Activated naive CD8-positive, alpha-beta T cell treated with anti-CD3 and anti-CD28 coated beads for 36 hours (primary cell): ENCODE measurements around the gene PPM1H. TPM values are rescaled to one million over a fixed set of nuclear protein-coding genes. Genes with fewer than 3 reads are reported as not detected.
A peak's percentile ranks its signal among the peaks of the same experiment; 100 is the strongest.

Experiments
- DNase-seq: peaks from one replicate; pipeline ENCODE4 v3.0.0; 2021
- H3K27ac Mint-ChIP-seq: one replicate; pipeline ENCODE4 v1.8.0; 2022; ENCODE audit warnings: mild to moderate bottlenecking, moderate library complexity, mixed read lengths
- H3K27me3 Mint-ChIP-seq: one replicate; pipeline ENCODE4 v1.8.0; 2022; ENCODE audit warnings: mild to moderate bottlenecking, mixed read lengths
- H3K36me3 Mint-ChIP-seq: one replicate; pipeline ENCODE4 v1.8.0; 2021; ENCODE audit warnings: mild to moderate bottlenecking, mixed read lengths
- H3K4me1 Mint-ChIP-seq: one replicate; pipeline ENCODE4 v1.8.0; 2021; ENCODE audit warnings: mixed read lengths
- H3K4me3 Mint-ChIP-seq: one replicate; pipeline ENCODE4 v1.8.0; 2022; ENCODE audit warnings: mild to moderate bottlenecking, moderate library complexity, mixed read lengths
- H3K9me3 Mint-ChIP-seq: one replicate; pipeline ENCODE4 v1.8.0; 2022; ENCODE audit warnings: mixed read lengths
- total RNA-seq, 2 experiments: library from RNA; stranded (reverse); gene quantifications; one replicate each; pipeline ENCODE4 v1.2.3, GENCODE V29; 2021

PPM1H gene
- total RNA-seq, 2 experiments from 2014 or later = 0.04 TPM; not detected in 1

- Mint-ChIP-seq H3K27me3 (peaks cover 3% of the 10 kb centered on the region), H3K36me3 (no peaks in the 10 kb centered on the region), H3K4me3 (no peak overlapping the region), H3K4me1 (peaks cover 3% of the 10 kb centered on the region), H3K27ac (no peak overlapping the region), H3K9me3 (no peaks in the 10 kb centered on the region)
- peak; percentile 45 for DNase-seq
Measured at GRCh38 chr12:62799126-62799736, 135.7 kb downstream of the PPM1H start.

GRCh38 chr12:62794218-62794583, 140.7 kb downstream of the PPM1H start:
- no peak overlapping the region for H3K4me3 Mint-ChIP-seq
- peaks cover 3% of the 10 kb centered on the region for H3K4me1 Mint-ChIP-seq
- no peak for DNase-seq
- no peaks in the 10 kb centered on the region for H3K36me3 Mint-ChIP-seq
- peaks cover 11% of the 10 kb centered on the region for H3K27me3 Mint-ChIP-seq
- no peaks in the 10 kb centered on the region for H3K9me3 Mint-ChIP-seq
- H3K27ac Mint-ChIP-seq = no peak overlapping the region

GRCh38 chr12:62793256-62794217, 141.4 kb downstream of the PPM1H start:
- H3K27me3 Mint-ChIP-seq = peaks cover 11% of the 10 kb centered on the region
- no peaks in the 10 kb centered on the region for H3K4me1 Mint-ChIP-seq
- DNase-seq = peak; percentile 62
- no peak overlapping the region for H3K4me3 Mint-ChIP-seq
- no peaks in the 10 kb centered on the region for H3K9me3 Mint-ChIP-seq
- H3K36me3 Mint-ChIP-seq = no peaks in the 10 kb centered on the region
- H3K27ac Mint-ChIP-seq = no peak overlapping the region

- Mint-ChIP-seq H3K27ac (no peak overlapping the region), H3K27me3 (peaks cover 11% of the 10 kb centered on the region)
Measured at GRCh38 chr12:62792236-62792870, 142.6 kb downstream of the PPM1H start.

GRCh38 chr12:62789851-62790250, 145.1 kb downstream of the PPM1H start:
- Mint-ChIP-seq H3K27ac (no peak overlapping the region), H3K4me3 (no peak overlapping the region), H3K36me3 (no peaks in the 10 kb centered on the region), H3K9me3 (no peaks in the 10 kb centered on the region), H3K4me1 (peaks cover 10% of the 10 kb centered on the region), H3K27me3 (peaks cover 14% of the 10 kb centered on the region)
- no peak for DNase-seq

More at GRCh38 chr12:62792236-62792870, 142.6 kb downstream of the PPM1H start:
- no peaks in the 10 kb centered on the region for H3K36me3 Mint-ChIP-seq
- no peaks in the 10 kb centered on the region for H3K9me3 Mint-ChIP-seq
- no peak overlapping the region for H3K4me3 Mint-ChIP-seq
- H3K4me1 Mint-ChIP-seq = no peaks in the 10 kb centered on the region
- DNase-seq = no peak

- no peak for DNase-seq
- Mint-ChIP-seq H3K36me3 (no peaks in the 10 kb centered on the region), H3K27me3 (peaks cover 11% of the 10 kb centered on the region), H3K4me1 (peaks cover 12% of the 10 kb centered on the region), H3K9me3 (no peaks in the 10 kb centered on the region), H3K27ac (no peak overlapping the region), H3K4me3 (no peak overlapping the region)
Measured at GRCh38 chr12:62787611-62788010, 147.3 kb downstream of the PPM1H start.

GRCh38 chr12:62787023-62787422, 147.9 kb downstream of the PPM1H start:
- no peaks in the 10 kb centered on the region for H3K36me3 Mint-ChIP-seq
- H3K4me3 Mint-ChIP-seq = no peak overlapping the region
- H3K4me1 Mint-ChIP-seq = peaks cover 12% of the 10 kb centered on the region
- H3K27me3 Mint-ChIP-seq = peaks cover 11% of the 10 kb centered on the region
- DNase-seq = no peak
- H3K9me3 Mint-ChIP-seq = no peaks in the 10 kb centered on the region
- no peak overlapping the region for H3K27ac Mint-ChIP-seq

- Mint-ChIP-seq H3K9me3 (no peaks in the 10 kb centered on the region), H3K27ac (peak overlapping the region; percentile 21), H3K4me1 (peaks cover 12% of the 10 kb centered on the region), H3K27me3 (peaks cover 10% of the 10 kb centered on the region), H3K36me3 (no peaks in the 10 kb centered on the region), H3K4me3 (no peak overlapping the region)
- peak; percentile 2 for DNase-seq
Measured at GRCh38 chr12:62785941-62786559, 148.9 kb downstream of the PPM1H start.

- no peaks in the 10 kb centered on the region for H3K9me3 Mint-ChIP-seq
- no peak overlapping the region for H3K4me3 Mint-ChIP-seq
- H3K4me1 Mint-ChIP-seq = peaks cover 12% of the 10 kb centered on the region
- peaks cover 3% of the 10 kb centered on the region for H3K27me3 Mint-ChIP-seq
- DNase-seq = no peak
- H3K36me3 Mint-ChIP-seq = no peaks in the 10 kb centered on the region
- H3K27ac Mint-ChIP-seq = no peak overlapping the region
Measured at GRCh38 chr12:62784576-62784975, 150.4 kb downstream of the PPM1H start.

- Mint-ChIP-seq H3K4me1 (peaks cover 12% of the 10 kb centered on the region), H3K27me3 (peaks cover 3% of the 10 kb centered on the region), H3K27ac (no peak overlapping the region), H3K9me3 (no peaks in the 10 kb centered on the region), H3K4me3 (no peak overlapping the region), H3K36me3 (no peaks in the 10 kb centered on the region)
- no peak for DNase-seq
Measured at GRCh38 chr12:62783881-62784280, 151.1 kb downstream of the PPM1H start.

- H3K4me3 Mint-ChIP-seq = no peak overlapping the region
Measured at GRCh38 chr12:62781136-62781880, 153.6 kb downstream of the PPM1H start.

GRCh38 chr12:62779488-62779887, 155.5 kb downstream of the PPM1H start:
- no peak for DNase-seq
- Mint-ChIP-seq H3K4me3 (no peak overlapping the region), H3K4me1 (peaks cover 2% of the 10 kb centered on the region), H3K27ac (no peak overlapping the region), H3K36me3 (no peaks in the 10 kb centered on the region), H3K9me3 (no peaks in the 10 kb centered on the region), H3K27me3 (no peaks in the 10 kb centered on the region)

More at GRCh38 chr12:62781136-62781880, 153.6 kb downstream of the PPM1H start:
- Mint-ChIP-seq H3K36me3 (no peaks in the 10 kb centered on the region), H3K27me3 (peaks cover 3% of the 10 kb centered on the region), H3K9me3 (no peaks in the 10 kb centered on the region), H3K4me1 (peaks cover 9% of the 10 kb centered on the region), H3K27ac (no peak overlapping the region)
- DNase-seq = no peak

GRCh38 chr12:62778187-62778586, 156.8 kb downstream of the PPM1H start:
- no peaks in the 10 kb centered on the region for H3K9me3 Mint-ChIP-seq

GRCh38 chr12:62776997-62777396, 158.0 kb downstream of the PPM1H start:
- no peaks in the 10 kb centered on the region for H3K36me3 Mint-ChIP-seq
- no peak for DNase-seq
- no peaks in the 10 kb centered on the region for H3K4me1 Mint-ChIP-seq
- no peaks in the 10 kb centered on the region for H3K27me3 Mint-ChIP-seq
- H3K27ac Mint-ChIP-seq = no peak overlapping the region
- H3K9me3 Mint-ChIP-seq = no peaks in the 10 kb centered on the region
- H3K4me3 Mint-ChIP-seq = no peak overlapping the region

More at GRCh38 chr12:62778187-62778586, 156.8 kb downstream of the PPM1H start:
- no peak for DNase-seq
- H3K27me3 Mint-ChIP-seq = no peaks in the 10 kb centered on the region
- no peak overlapping the region for H3K4me3 Mint-ChIP-seq
- H3K27ac Mint-ChIP-seq = no peak overlapping the region
- no peaks in the 10 kb centered on the region for H3K4me1 Mint-ChIP-seq
- no peaks in the 10 kb centered on the region for H3K36me3 Mint-ChIP-seq
